ENCODE results near the gene STAB2. TPM values are rescaled to one million over a fixed set of nuclear protein-coding genes. Genes with fewer than 3 reads are reported as not detected.

The STAB2 gene
- total RNA-seq, 2 experiments from 2014 or later = not detected

DNA sequence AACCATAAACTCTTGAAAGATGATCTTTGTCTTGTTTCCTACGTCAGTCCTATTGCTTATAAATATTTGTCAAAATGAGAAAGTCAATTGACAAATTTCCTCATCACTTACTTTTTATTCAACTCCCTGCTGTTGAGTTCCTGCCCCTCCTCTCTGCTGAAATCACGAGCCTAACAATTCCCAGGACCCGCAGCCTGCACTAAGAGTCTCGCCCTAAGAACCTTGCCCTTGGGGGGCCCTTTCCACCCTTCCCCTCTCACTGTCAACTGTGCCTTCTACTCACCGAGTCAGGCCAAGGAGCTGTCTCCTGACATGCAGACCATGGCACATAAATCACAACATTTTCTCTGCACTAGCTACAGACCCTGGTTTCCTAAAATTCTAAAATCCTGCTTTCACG is 99.0 kb downstream of the STAB2 start:
- H3K27ac ChIP-seq (ENCODE audit: low read depth, low read length, poor library complexity, severe bottlenecking) = no peak overlapping the region
- no peak overlapping the region for H3K4me2 ChIP-seq (ENCODE audit: low read length)
- CTCF ChIA-PET (ENCODE audit: unreplicated experiment) = no interaction called here
- H3K36me3 ChIP-seq (ENCODE audit: insufficient read depth, low read length) = no peaks in the 10 kb centered on the region
- H3K9me2 ChIP-seq (ENCODE audit: insufficient read depth, low read length) = no peaks in the 10 kb centered on the region; the same call in 1 of the 2 replicates
- POLR2A ChIA-PET = no interaction called here
- H3K9me3 ChIP-seq (ENCODE audit: low read length) = no peaks in the 10 kb centered on the region
- TF ChIP-seq CTCF (conservative IDR thresholded peaks at IDR 0.05; ENCODE audit: low read length) (no peak), EZH2phosphoT487 (IDR thresholded peaks at IDR 0.05; ENCODE audit: borderline replicate concordance, low read depth, low read length) (no peak)
- DNase-seq (ENCODE audit: low spot score) = no peak
- no peaks in the 10 kb centered on the region for H3K79me2 ChIP-seq (ENCODE audit: insufficient read depth, low read depth, low read length)
- no peaks in the 10 kb centered on the region for H4K20me1 ChIP-seq (ENCODE audit: insufficient read depth, low read length)
- no TSS peak for BruUV-seq (replicated peaks)
- H3K4me3 ChIP-seq (ENCODE audit: low read depth, low read length, poor library complexity, severe bottlenecking) = no peak overlapping the region
- H3K4me1 ChIP-seq (ENCODE audit: insufficient read depth, low read length, poor library complexity, severe bottlenecking) = no peaks in the 10 kb centered on the region
- H2AFZ ChIP-seq (ENCODE audit: low read length) = no peak overlapping the region
- intact Hi-C loops (cut with micrococcal nuclease; ENCODE audit: unreplicated experiment) = no loop called here

DNA sequence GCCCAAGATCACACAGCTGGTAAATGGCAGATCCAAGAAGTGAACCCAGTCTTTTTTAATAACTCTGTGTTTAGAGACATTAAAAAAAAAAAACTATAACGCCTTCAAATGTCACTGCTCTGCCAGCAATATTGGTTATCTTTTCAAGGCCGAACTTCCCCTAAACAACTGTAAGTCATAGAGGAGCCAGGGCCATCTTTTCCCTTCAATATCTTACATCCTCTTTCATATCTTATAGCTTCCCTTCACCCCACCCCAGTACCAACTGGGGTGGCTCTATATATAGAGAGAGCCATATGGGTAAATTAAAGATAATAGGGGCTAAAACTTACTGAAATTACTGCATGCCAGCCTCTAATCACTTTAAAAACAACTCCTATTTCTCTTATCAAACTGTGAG is 100.2 kb downstream of the STAB2 start:
- CTCF ChIA-PET (ENCODE audit: unreplicated experiment) = no interaction called here
- DNase-seq (ENCODE audit: low spot score) = no peak
- POLR2A ChIA-PET = no interaction called here
- intact Hi-C loops (cut with micrococcal nuclease; ENCODE audit: unreplicated experiment) = no loop called here
- Histone ChIP-seq H3K4me3 (ENCODE audit: low read depth, low read length, poor library complexity, severe bottlenecking) (no peak overlapping the region), H3K36me3 (ENCODE audit: insufficient read depth, low read length) (no peaks in the 10 kb centered on the region), H4K20me1 (ENCODE audit: insufficient read depth, low read length) (no peaks in the 10 kb centered on the region), H3K79me2 (ENCODE audit: insufficient read depth, low read depth, low read length) (no peaks in the 10 kb centered on the region), H3K4me1 (ENCODE audit: insufficient read depth, low read length, poor library complexity, severe bottlenecking) (no peaks in the 10 kb centered on the region), H3K9me2 (ENCODE audit: insufficient read depth, low read length) (no peaks in the 10 kb centered on the region; the same call in 1 of the 2 replicates), H3K27ac (ENCODE audit: low read depth, low read length, poor library complexity, severe bottlenecking) (no peak overlapping the region), H3K4me2 (ENCODE audit: low read length) (no peak overlapping the region), H3K9me3 (ENCODE audit: low read length) (no peaks in the 10 kb centered on the region), H2AFZ (ENCODE audit: low read length) (no peak overlapping the region)
- TF ChIP-seq CTCF (conservative IDR thresholded peaks at IDR 0.05; ENCODE audit: low read length) (no peak), EZH2phosphoT487 (IDR thresholded peaks at IDR 0.05; ENCODE audit: borderline replicate concordance, low read depth, low read length) (no peak)
- BruUV-seq (replicated peaks) = no TSS peak

DNA sequence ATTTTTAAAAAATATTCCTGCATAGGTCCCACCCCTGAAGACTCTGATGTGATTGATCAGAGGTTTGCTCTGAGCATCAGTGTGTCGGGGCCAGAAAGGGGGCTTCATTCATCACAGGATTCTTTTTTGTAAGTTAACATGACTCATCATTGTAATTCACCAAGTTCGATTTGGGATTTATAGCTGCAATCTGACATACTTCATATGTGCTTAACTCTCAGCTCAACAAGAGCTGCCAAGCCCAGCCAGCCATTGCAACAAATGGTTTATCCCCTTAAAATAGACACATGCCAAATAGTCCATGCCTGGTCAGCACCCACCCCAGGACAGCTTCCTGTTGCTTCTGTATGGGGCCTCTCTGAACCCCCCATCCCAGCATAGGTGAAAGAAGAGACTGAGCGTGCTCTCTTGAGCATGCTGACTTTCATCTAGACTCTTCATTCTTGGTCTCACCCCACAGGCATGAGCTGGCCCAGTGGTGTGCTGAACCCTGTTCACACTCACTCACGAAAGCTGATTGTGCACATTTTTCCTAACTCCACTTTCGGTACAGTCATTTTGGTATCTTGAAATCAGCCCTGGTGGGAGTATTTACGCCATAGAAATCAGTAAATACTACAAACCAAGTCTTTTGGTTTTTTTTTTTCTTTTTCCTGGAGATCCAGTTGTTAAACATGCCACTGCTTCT is 101.4 kb downstream of the STAB2 start:
- Histone ChIP-seq H3K9me2 (ENCODE audit: insufficient read depth, low read length) (no peaks in the 10 kb centered on the region), H3K4me1 (ENCODE audit: insufficient read depth, low read length, poor library complexity, severe bottlenecking) (no peaks in the 10 kb centered on the region), H3K9me3 (ENCODE audit: low read length) (no peaks in the 10 kb centered on the region), H2AFZ (ENCODE audit: low read length) (no peak overlapping the region), H4K20me1 (ENCODE audit: insufficient read depth, low read length) (no peaks in the 10 kb centered on the region), H3K36me3 (ENCODE audit: insufficient read depth, low read length) (no peaks in the 10 kb centered on the region), H3K79me2 (ENCODE audit: insufficient read depth, low read depth, low read length) (no peaks in the 10 kb centered on the region), H3K4me3 (ENCODE audit: low read depth, low read length, poor library complexity, severe bottlenecking) (no peak overlapping the region), H3K4me2 (ENCODE audit: low read length) (no peak overlapping the region), H3K27ac (ENCODE audit: low read depth, low read length, poor library complexity, severe bottlenecking) (no peak overlapping the region)
- TF ChIP-seq CTCF (conservative IDR thresholded peaks at IDR 0.05; ENCODE audit: low read length) (no peak), EZH2phosphoT487 (IDR thresholded peaks at IDR 0.05; ENCODE audit: borderline replicate concordance, low read depth, low read length) (no peak)
- ChIA-PET POLR2A (no interaction called here), CTCF (ENCODE audit: unreplicated experiment) (no interaction called here)
- intact Hi-C loops (cut with micrococcal nuclease; ENCODE audit: unreplicated experiment) = no loop called here
- DNase-seq (ENCODE audit: low spot score) = no peak
- BruUV-seq (replicated peaks) = no TSS peak
